SK-N-SH treated with all-trans-retinoic acid at 6 μM for 48 hours (cell line): ENCODE results near the gene PTPRF.

Experiments used
- CREB5 ChIP-seq: fragments of 250-450 bp; sonication (Bioruptor Pico); IDR thresholded peaks from 2 replicates; pipeline ENCODE4 v1.5.1; 2020; ENCODE audit warnings: low read depth, mild to moderate bottlenecking, moderate library complexity
- ESRRG ChIP-seq: fragments of 250-450 bp; sonication (Bioruptor Pico); IDR thresholded peaks from 2 replicates; pipeline ENCODE4 v1.6.1; 2021; ENCODE audit warnings: mild to moderate bottlenecking
- PATZ1 ChIP-seq: fragments of 250-450 bp; sonication (Bioruptor Pico); IDR thresholded peaks from 2 replicates; pipeline ENCODE4 v1.8.0; 2020; ENCODE audit warnings: mild to moderate bottlenecking, moderate library complexity, borderline replicate concordance
- PPARA ChIP-seq: fragments of 250-450 bp; sonication (Bioruptor Pico); IDR thresholded peaks from 2 replicates; pipeline ENCODE4 v1.5.0; 2020; ENCODE audit warnings: mild to moderate bottlenecking, borderline replicate concordance
- RARB ChIP-seq: fragments of 250-450 bp; sonication (Bioruptor Pico); IDR thresholded peaks from 2 replicates; pipeline ENCODE4 v1.8.0; 2021; ENCODE audit warnings: mild to moderate bottlenecking, moderate library complexity
- TCF4 ChIP-seq: fragments of 250-450 bp; sonication (Bioruptor Pico); IDR thresholded peaks from 2 replicates; pipeline ENCODE4 v1.8.0; 2021; ENCODE audit warnings: mild to moderate bottlenecking, moderate library complexity, borderline replicate concordance
- ZFP3 ChIP-seq: fragments of 250-450 bp; sonication (Bioruptor Pico); IDR thresholded peaks from 2 replicates; pipeline ENCODE4 v1.5.0; 2020; ENCODE audit warnings: mild to moderate bottlenecking, moderate library complexity
- ZNF565 ChIP-seq: fragments of 450-650 bp; formaldehyde crosslinking; conservative IDR thresholded peaks from 2 replicates; pipeline ENCODE4 v1.5.0; 2020; ENCODE audit warnings: low read depth, mild to moderate bottlenecking, moderate library complexity
- ZNF8 ChIP-seq: fragments of 450-650 bp; formaldehyde crosslinking; IDR thresholded peaks from 2 replicates; pipeline ENCODE4 v1.5.0; 2020; ENCODE audit warnings: mild to moderate bottlenecking, moderate library complexity

- no peak for TF ChIP-seq ZNF8 (CRISPR knock-in tag)
- no peak for TF ChIP-seq RARB
- no peak for TF ChIP-seq ESRRG (CRISPR knock-in tag)
- TF ChIP-seq CREB5 = no peak
- no peak for TF ChIP-seq TCF4 (CRISPR knock-in tag)
- no peak for TF ChIP-seq ZFP3
- TF ChIP-seq ZNF565 = no peak
- no peak for TF ChIP-seq PATZ1 (CRISPR knock-in tag)
- no peak for TF ChIP-seq PPARA (CRISPR knock-in tag)
These were observed 25.5 kb upstream of the PTPRF start for GRCh38 chr1:43505077-43505780.
